Natural killer cell (primary cell): Measurements from ENCODE around the gene SUMO3. TPM values are rescaled to one million over a fixed set of nuclear protein-coding genes. Genes with fewer than 3 reads are reported as not detected.

Experiments
- ATAC-seq, 3 donors: fragments of 150-1000 bp in 2 of 3; fragments of 200-7000 bp in 1 of 3; cut with Tn5 transposase; 1 replicate in 1 of 3; 2 replicates in 2 of 3; pipeline ENCODE4 v1.10.0; 2021; ENCODE audit warnings: mild to moderate bottlenecking in 2 of 3, moderate library complexity in 2 of 3
- DNase-seq, 2 donors: peaks; one replicate each; pipeline versions ENCODE4 v3.0.0 to v3.0.0-alpha.2; 2013 to 2021; ENCODE audit warnings: mixed read lengths in 1 of 2
- H3K27ac ChIP-seq: one replicate; pipeline ENCODE4 v1.5.1; 2013; ENCODE audit warnings: mild to moderate bottlenecking, low read length
- H3K27me3 ChIP-seq: one replicate; pipeline ENCODE4 v1.6.1; 2013; ENCODE audit warnings: low read length; ENCODE audit not compliant: control insufficient read depth, insufficient read depth
- H3K36me3 ChIP-seq: one replicate; pipeline ENCODE4 v1.6.1; 2013; ENCODE audit warnings: low read length; ENCODE audit not compliant: control insufficient read depth, insufficient read depth
- H3K4me1 ChIP-seq: one replicate; pipeline ENCODE4 v1.6.1; 2013; ENCODE audit warnings: low read length; ENCODE audit not compliant: control insufficient read depth, insufficient read depth
- H3K4me3 ChIP-seq: one replicate; pipeline ENCODE4 v1.5.1; 2013; ENCODE audit warnings: low read length
- H3K9me3 ChIP-seq: one replicate; pipeline ENCODE4 v1.6.1; 2013; ENCODE audit warnings: low read length; ENCODE audit not compliant: control insufficient read depth, insufficient read depth
- H3K27ac Mint-ChIP-seq, 2 donors: one replicate each; pipeline ENCODE4 v1.8.0; 2022; ENCODE audit warnings: mild to moderate bottlenecking in 2 of 2, mixed read lengths in 2 of 2, moderate library complexity in 1 of 2
- H3K27me3 Mint-ChIP-seq, 2 donors: one replicate each; pipeline ENCODE4 v1.8.0; 2022; ENCODE audit warnings: low read depth in 2 of 2, mixed read lengths in 2 of 2
- H3K36me3 Mint-ChIP-seq: one replicate; pipeline ENCODE4 v1.8.0; 2022; ENCODE audit warnings: mixed read lengths
- H3K4me1 Mint-ChIP-seq, 2 donors: one replicate each; pipeline ENCODE4 v1.8.0; 2022; ENCODE audit warnings: mixed read lengths in 2 of 2
- H3K4me3 Mint-ChIP-seq: one replicate; pipeline ENCODE4 v1.8.0; 2022; ENCODE audit warnings: mild to moderate bottlenecking, moderate library complexity, mixed read lengths
- H3K9me3 Mint-ChIP-seq, 2 donors: one replicate each; pipeline ENCODE4 v1.8.0; 2022; ENCODE audit warnings: mixed read lengths in 2 of 2
- CTCF ChIP-seq: fragments of 200-600 bp; IDR thresholded peaks from one replicate; pipeline ENCODE4 v1.8.0; 2022; ENCODE audit warnings: antibody characterized with exemption
- WGBS: methylation state at CpG from one replicate; pipeline ENCODE4 v1.1.7; 2013; ENCODE audit warnings: missing lambda C conversion rate; ENCODE audit not compliant: insufficient coverage; 5-methylcytosine and 5-hydroxymethylcytosine counted together
- intact Hi-C: fragments of 100-400 bp; cut with micrococcal nuclease; formaldehyde crosslinking; loops from one replicate; pipeline ENCODE4 v1.14.2; 2022
- total RNA-seq, 4 donors: library from RNA; stranded (reverse); fragments of 120-200 nt in 1 of 4; gene quantifications; one replicate each; pipeline versions ENCODE4 v1.2.3 to v1.2.4, GENCODE V29; 2013 to 2022

Gene SUMO3
- total RNA-seq, 3 donors from 2014 or later (not counting 1 experiment from before 2014, with no cell fraction given) = 64.0 to 70.1 (median 65.2) TPM

- Histone ChIP-seq H3K27me3 (no peaks in the 10 kb centered on the region), H3K27ac (peak overlapping the region; percentile 17), H3K9me3 (no peaks in the 10 kb centered on the region), H3K4me1 (peaks cover 30% of the 10 kb centered on the region), H3K36me3 (no peaks in the 10 kb centered on the region), H3K4me3 (no peak overlapping the region)
- DNase-seq (no peak), ATAC-seq (peak in 2 of 3 donors; percentile 1 to 37)
- H3K36me3 Mint-ChIP-seq = no peaks in the 10 kb centered on the region
- peak overlapping the region in 1 of 2 donors; percentile 89 for H3K27ac Mint-ChIP-seq
- peaks cover 12% of the 10 kb centered on the region in 2 donors for H3K4me1 Mint-ChIP-seq
- TF ChIP-seq CTCF = no peak
- H3K4me3 Mint-ChIP-seq = no peak overlapping the region
- no peaks in the 10 kb centered on the region for H3K9me3 Mint-ChIP-seq
- intact Hi-C loops = no loop called here
- 83% methylated on average over 26 of the region's 26 CpGs for WGBS
- H3K27me3 Mint-ChIP-seq = no peaks in the 10 kb centered on the region
Measured at GRCh38 chr21:44764319-44765230, 53.3 kb downstream of the SUMO3 start.

- DNase-seq = no peak
- Mint-ChIP-seq H3K9me3 (no peaks in the 10 kb centered on the region), H3K36me3 (no peaks in the 10 kb centered on the region), H3K27me3 (no peaks in the 10 kb centered on the region), H3K4me1 (peaks cover 12% of the 10 kb centered on the region in 2 donors), H3K27ac (no peak overlapping the region), H3K4me3 (no peak overlapping the region)
- Histone ChIP-seq H3K27ac (no peak overlapping the region), H3K4me1 (peaks cover 30% of the 10 kb centered on the region), H3K4me3 (no peak overlapping the region), H3K27me3 (no peaks in the 10 kb centered on the region), H3K9me3 (no peaks in the 10 kb centered on the region), H3K36me3 (no peaks in the 10 kb centered on the region)
- 89% methylated on average over 20 of the region's 25 CpGs for WGBS
- intact Hi-C loops = no loop called here
- no peak for ATAC-seq
- no peak for TF ChIP-seq CTCF
Measured at GRCh38 chr21:44763451-44764318, 54.2 kb downstream of the SUMO3 start.

DNA sequence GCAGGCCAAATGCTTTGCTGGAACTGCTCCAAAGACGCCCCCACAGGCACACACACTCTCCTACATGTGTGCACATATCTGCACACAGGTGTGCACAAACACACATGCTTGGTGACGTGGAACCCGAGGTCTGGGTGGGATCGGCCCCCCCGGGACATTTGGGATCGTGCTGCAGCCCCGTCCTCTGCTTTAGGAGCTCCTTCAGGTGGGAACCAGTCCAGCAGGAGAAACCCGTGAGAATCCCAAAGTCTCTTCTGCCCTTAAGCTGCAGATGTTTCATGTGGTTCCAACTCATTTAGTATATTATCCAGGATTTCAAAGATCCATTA lies 54.8 kb downstream of the SUMO3 start:
- DNase-seq = no peak
- Histone ChIP-seq H3K27ac (no peak overlapping the region), H3K4me3 (no peak overlapping the region), H3K36me3 (no peaks in the 10 kb centered on the region), H3K9me3 (no peaks in the 10 kb centered on the region), H3K27me3 (no peaks in the 10 kb centered on the region), H3K4me1 (peaks cover 30% of the 10 kb centered on the region)
- 87% methylated on average over 8 of the region's 8 CpGs for WGBS
- no peaks in the 10 kb centered on the region for H3K9me3 Mint-ChIP-seq
- H3K27ac Mint-ChIP-seq = no peak overlapping the region
- no peaks in the 10 kb centered on the region for H3K27me3 Mint-ChIP-seq
- H3K36me3 Mint-ChIP-seq = no peaks in the 10 kb centered on the region
- H3K4me1 Mint-ChIP-seq = peaks cover 12% of the 10 kb centered on the region in 2 donors
- intact Hi-C loops = no loop called here
- H3K4me3 Mint-ChIP-seq = no peak overlapping the region
- ATAC-seq = no peak
- no peak for TF ChIP-seq CTCF
